ENCODE results near the gene PLXDC2. TPM values are rescaled to one million over a fixed set of nuclear protein-coding genes. Genes with fewer than 3 reads are reported as not detected.

PLXDC2 gene
- total RNA-seq, 1 experiment from 2014 or later = not detected

- TF ChIP-seq CTCF (conservative IDR thresholded peaks at IDR 0.05; ENCODE audit: low read depth, low read length) (no peak), EZH2 (IDR thresholded peaks at IDR 0.05; ENCODE audit: low read length, unreplicated experiment) (no peak), EZH2phosphoT487 (IDR thresholded peaks at IDR 0.05; ENCODE audit: borderline replicate concordance, low read length) (no peak)
- H3K9me2 ChIP-seq (replicated peaks; ENCODE audit: low read length) = no peaks in the 10 kb centered on the region
- H3F3A ChIP-seq (ENCODE audit: low read length, unreplicated experiment) = no peaks in the 10 kb centered on the region
- no peaks in the 10 kb centered on the region for H3K79me2 ChIP-seq (ENCODE audit: low read length)
- H3K27me3 ChIP-seq (ENCODE audit: low read length) = no peaks in the 10 kb centered on the region
- H3K9me3 ChIP-seq (ENCODE audit: low read length) = no peaks in the 10 kb centered on the region
- no peaks in the 10 kb centered on the region for H4K20me1 ChIP-seq (ENCODE audit: low read length)
- H2AFZ ChIP-seq (ENCODE audit: low read length) = no peak overlapping the region
- no peaks in the 10 kb centered on the region for H3K4me1 ChIP-seq (ENCODE audit: insufficient read depth, low read length)
- H3K9ac ChIP-seq (ENCODE audit: low read length) = no peak overlapping the region
- DNase-seq = no peak
- CTCF ChIA-PET = no interaction called here
- H3K27ac ChIP-seq (ENCODE audit: low read length) = no peak overlapping the region
- no peaks in the 10 kb centered on the region for H3K36me3 ChIP-seq (ENCODE audit: low read depth, low read length)
- H3K4me3 ChIP-seq (ENCODE audit: low read length) = no peak overlapping the region
- ATAC-seq = no peak
- H3K4me2 ChIP-seq (ENCODE audit: low read length) = no peak overlapping the region
- POLR2A ChIA-PET (ENCODE audit: unreplicated experiment) = no interaction called here
- intact Hi-C loops (cut with micrococcal nuclease) = no loop called here
- no TSS peak for BruUV-seq (replicated peaks)
Measured at GRCh38 chr10:19935176-19935575, 118.9 kb downstream of the PLXDC2 start.

GRCh38 chr10:19936289-19936688, 120.1 kb downstream of the PLXDC2 start:
- ChIA-PET POLR2A (ENCODE audit: unreplicated experiment) (no interaction called here), CTCF (no interaction called here)
- Histone ChIP-seq H3K4me3 (ENCODE audit: low read length) (no peak overlapping the region), H3K9ac (ENCODE audit: low read length) (no peak overlapping the region), H3F3A (ENCODE audit: low read length, unreplicated experiment) (no peaks in the 10 kb centered on the region), H3K9me3 (ENCODE audit: low read length) (no peaks in the 10 kb centered on the region), H3K36me3 (ENCODE audit: low read depth, low read length) (no peaks in the 10 kb centered on the region), H3K27ac (ENCODE audit: low read length) (no peak overlapping the region), H2AFZ (ENCODE audit: low read length) (no peak overlapping the region), H4K20me1 (ENCODE audit: low read length) (no peaks in the 10 kb centered on the region), H3K79me2 (ENCODE audit: low read length) (no peaks in the 10 kb centered on the region), H3K4me2 (ENCODE audit: low read length) (no peak overlapping the region), H3K9me2 (replicated peaks; ENCODE audit: low read length) (no peaks in the 10 kb centered on the region), H3K27me3 (ENCODE audit: low read length) (no peaks in the 10 kb centered on the region), H3K4me1 (ENCODE audit: insufficient read depth, low read length) (no peaks in the 10 kb centered on the region)
- intact Hi-C loops (cut with micrococcal nuclease) = no loop called here
- BruUV-seq (replicated peaks) = no TSS peak
- DNase-seq (no peak), ATAC-seq (no peak)
- TF ChIP-seq EZH2phosphoT487 (IDR thresholded peaks at IDR 0.05; ENCODE audit: borderline replicate concordance, low read length) (no peak), EZH2 (IDR thresholded peaks at IDR 0.05; ENCODE audit: low read length, unreplicated experiment) (no peak), CTCF (conservative IDR thresholded peaks at IDR 0.05; ENCODE audit: low read depth, low read length) (no peak)

- H3K9me2 ChIP-seq (replicated peaks; ENCODE audit: low read length) = no peaks in the 10 kb centered on the region
- no peaks in the 10 kb centered on the region for H3K79me2 ChIP-seq (ENCODE audit: low read length)
- no peaks in the 10 kb centered on the region for H3K4me1 ChIP-seq (ENCODE audit: insufficient read depth, low read length)
- ChIA-PET POLR2A (ENCODE audit: unreplicated experiment) (no interaction called here), CTCF (no interaction called here)
- no peak overlapping the region for H2AFZ ChIP-seq (ENCODE audit: low read length)
- DNase-seq (no peak), ATAC-seq (no peak)
- no peak overlapping the region for H3K27ac ChIP-seq (ENCODE audit: low read length)
- no peaks in the 10 kb centered on the region for H3K9me3 ChIP-seq (ENCODE audit: low read length)
- BruUV-seq (replicated peaks) = no TSS peak
- TF ChIP-seq EZH2phosphoT487 (IDR thresholded peaks at IDR 0.05; ENCODE audit: borderline replicate concordance, low read length) (no peak), EZH2 (IDR thresholded peaks at IDR 0.05; ENCODE audit: low read length, unreplicated experiment) (no peak), CTCF (conservative IDR thresholded peaks at IDR 0.05; ENCODE audit: low read depth, low read length) (no peak)
- no peak overlapping the region for H3K4me3 ChIP-seq (ENCODE audit: low read length)
- H3K9ac ChIP-seq (ENCODE audit: low read length) = no peak overlapping the region
- intact Hi-C loops (cut with micrococcal nuclease) = no loop called here
- H4K20me1 ChIP-seq (ENCODE audit: low read length) = no peaks in the 10 kb centered on the region
- no peak overlapping the region for H3K4me2 ChIP-seq (ENCODE audit: low read length)
- H3K27me3 ChIP-seq (ENCODE audit: low read length) = no peaks in the 10 kb centered on the region
- no peaks in the 10 kb centered on the region for H3F3A ChIP-seq (ENCODE audit: low read length, unreplicated experiment)
- no peaks in the 10 kb centered on the region for H3K36me3 ChIP-seq (ENCODE audit: low read depth, low read length)
Measured at GRCh38 chr10:19937989-19938388, 121.8 kb downstream of the PLXDC2 start.
